H1 (cell line): ENCODE measurements around the gene GPHA2. TPM values are rescaled to one million over a fixed set of nuclear protein-coding genes. Genes with fewer than 3 reads are reported as not detected.

ENCODE experiments used
- BCL11A ChIP-seq, 2 experiments: IDR thresholded peaks; one replicate each; pipeline ENCODE4 v1.6.1; 2011; ENCODE audit warnings: low read depth in 2 of 2, low read length in 2 of 2, mild to moderate bottlenecking in 2 of 2
- FOSL1 ChIP-seq: IDR thresholded peaks from 2 replicates; pipeline ENCODE4 v1.6.1; 2011; ENCODE audit warnings: mild to moderate bottlenecking, low read depth, low read length, moderate library complexity; ENCODE audit not compliant: insufficient read depth
- JUN ChIP-seq: IDR thresholded peaks from 2 replicates; pipeline ENCODE4 v1.6.1; 2011; ENCODE audit warnings: low read depth, mild to moderate bottlenecking, improper control_type of control experiment, low read length
- KDM1A ChIP-seq: fragments of 200-600, 300-600 bp; sonication (generic); IDR thresholded peaks from 2 replicates; pipeline ENCODE4 v1.7.1; 2016; ENCODE audit warnings: mild to moderate bottlenecking, low read length, borderline replicate concordance
- KDM4A ChIP-seq: IDR thresholded peaks from one replicate; pipeline ENCODE4 v1.7.1; 2012; ENCODE audit warnings: low read depth, mild to moderate bottlenecking, moderate library complexity, low read length, inconsistent platforms; ENCODE audit not compliant: severe bottlenecking
- RBBP5 ChIP-seq: IDR thresholded peaks from 2 replicates; pipeline ENCODE4 v1.7.1; 2012; ENCODE audit warnings: low read depth, mild to moderate bottlenecking, inconsistent platforms, low read length, moderate library complexity, borderline replicate concordance
- SP2 ChIP-seq: IDR thresholded peaks from 2 replicates; pipeline ENCODE4 v1.6.1; 2012; ENCODE audit warnings: mild to moderate bottlenecking, low read length, inconsistent platforms
- SUZ12 ChIP-seq: fragments of 200-600 bp; sonication (generic); IDR thresholded peaks from 2 replicates; pipeline ENCODE4 v1.6.1; 2012; ENCODE audit warnings: mild to moderate bottlenecking, inconsistent platforms, low read length, moderate library complexity, mixed read lengths
- polyA plus RNA-seq, 7 experiments: library from polyadenylated mRNA; depleted of rRNA in 3 of 7; stranded (reverse) in 5 of 7; unstranded in 2 of 7; fragments of >200 nt in 5 of 7; fragments of 200-250 nt in 2 of 7; gene quantifications; 1 replicate in 5 of 7; 2 replicates in 1 of 7; 4 replicates in 1 of 7; pipeline versions ENCODE4 v1.2.1 to v1.2.3, GENCODE V29; 2011 to 2013; ENCODE audit warnings: missing spikeins in 2 of 7, mixed read lengths in 2 of 7
- total RNA-seq: library from RNA; stranded (reverse); fragmentation: NEBNext Ultra II Directional; extraction: Animal tissue kit (Norgen Biotek cat#: 25700); gene quantifications from 2 replicates; pipeline ENCODE4 v1.2.1, GENCODE V29; 2021

GPHA2 gene
- total and polyA plus RNA-seq, 2 of the 8 experiments (the other 6 are each of a cell fraction or from before 2014, with no cell fraction given) = 0.97 to 4.4 TPM

DNA sequence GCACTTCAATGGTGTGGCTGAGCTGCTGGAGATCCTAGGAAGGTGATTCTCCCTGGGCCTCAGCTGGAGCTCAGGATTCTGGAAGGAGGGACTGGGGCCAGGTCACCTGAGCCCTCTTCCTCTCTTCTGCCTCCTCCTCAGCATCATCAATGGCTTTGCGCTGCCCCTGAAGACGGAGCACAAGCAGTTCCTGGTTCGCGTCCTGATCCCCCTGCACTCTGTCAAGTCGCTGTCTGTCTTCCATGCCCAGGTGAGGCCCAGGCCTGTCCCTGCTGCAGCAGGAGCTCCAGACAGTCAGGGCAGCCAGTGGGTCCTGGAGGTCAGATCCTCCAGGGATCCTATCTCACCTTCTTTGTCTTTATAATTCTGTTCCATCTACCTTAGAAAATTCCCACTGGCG, 5.4 kb downstream of the GPHA2 start (continued):
- TF ChIP-seq RBBP5 = no peak
- TF ChIP-seq JUN = no peak
- TF ChIP-seq SP2 = no peak
- TF ChIP-seq KDM4A = no peak
- TF ChIP-seq KDM1A = no peak
- TF ChIP-seq SUZ12 = no peak
- TF ChIP-seq BCL11A (IDR thresholded peaks at IDR 0.05; ENCODE audit: low read depth in 2 of 2, low read length in 2 of 2) = no peak
- no peak for TF ChIP-seq FOSL1
- TF ChIP-seq, all 59 proteins: peak for 0
